ENCODE results near the gene KCNK18.

DNA sequence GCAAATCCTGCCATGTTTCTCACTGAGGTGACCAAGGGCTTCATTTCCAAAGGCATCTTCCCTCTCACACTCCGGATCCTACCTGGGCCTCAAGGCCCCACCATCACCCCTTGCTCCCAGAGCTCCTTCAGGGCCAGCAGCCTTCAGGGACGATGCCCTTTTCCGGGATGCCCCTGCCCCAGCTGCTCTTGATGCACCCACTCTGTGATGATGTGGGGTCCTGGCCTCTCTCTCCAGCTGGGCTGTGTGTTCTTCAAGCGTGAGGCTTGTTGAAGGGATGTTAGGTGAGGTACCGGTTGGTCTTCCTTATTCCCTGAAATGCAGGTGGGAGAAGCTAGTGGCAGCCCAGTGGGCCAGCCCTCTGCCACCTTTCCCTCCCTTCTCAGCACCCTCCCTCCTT lies 25.3 kb downstream of the KCNK18 start:
- TF ChIP-seq, protein P1, sequence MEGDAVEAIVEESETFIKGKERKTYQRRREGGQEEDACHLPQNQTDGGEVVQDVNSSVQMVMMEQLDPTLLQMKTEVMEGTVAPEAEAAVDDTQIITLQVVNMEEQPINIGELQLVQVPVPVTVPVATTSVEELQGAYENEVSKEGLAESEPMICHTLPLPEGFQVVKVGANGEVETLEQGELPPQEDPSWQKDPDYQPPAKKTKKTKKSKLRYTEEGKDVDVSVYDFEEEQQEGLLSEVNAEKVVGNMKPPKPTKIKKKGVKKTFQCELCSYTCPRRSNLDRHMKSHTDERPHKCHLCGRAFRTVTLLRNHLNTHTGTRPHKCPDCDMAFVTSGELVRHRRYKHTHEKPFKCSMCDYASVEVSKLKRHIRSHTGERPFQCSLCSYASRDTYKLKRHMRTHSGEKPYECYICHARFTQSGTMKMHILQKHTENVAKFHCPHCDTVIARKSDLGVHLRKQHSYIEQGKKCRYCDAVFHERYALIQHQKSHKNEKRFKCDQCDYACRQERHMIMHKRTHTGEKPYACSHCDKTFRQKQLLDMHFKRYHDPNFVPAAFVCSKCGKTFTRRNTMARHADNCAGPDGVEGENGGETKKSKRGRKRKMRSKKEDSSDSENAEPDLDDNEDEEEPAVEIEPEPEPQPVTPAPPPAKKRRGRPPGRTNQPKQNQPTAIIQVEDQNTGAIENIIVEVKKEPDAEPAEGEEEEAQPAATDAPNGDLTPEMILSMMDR (conservative IDR thresholded peaks at IDR 0.05; ENCODE audit: low read depth in 2 of 2) = no peak
- no peak for TF ChIP-seq EZH2 (IDR thresholded peaks at IDR 0.05; ENCODE audit: low read depth, unreplicated experiment)
- no peak for TF ChIP-seq POLR2AphosphoS5 (IDR thresholded peaks at IDR 0.05; ENCODE audit: low read depth)
- TF ChIP-seq ZNF331 (CRISPR knock-in tag; IDR thresholded peaks at IDR 0.05; ENCODE audit: low read depth) = no peak
- no peak for TF ChIP-seq REST (IDR thresholded peaks at IDR 0.05; ENCODE audit: unreplicated experiment)
- TF ChIP-seq, protein P2, sequence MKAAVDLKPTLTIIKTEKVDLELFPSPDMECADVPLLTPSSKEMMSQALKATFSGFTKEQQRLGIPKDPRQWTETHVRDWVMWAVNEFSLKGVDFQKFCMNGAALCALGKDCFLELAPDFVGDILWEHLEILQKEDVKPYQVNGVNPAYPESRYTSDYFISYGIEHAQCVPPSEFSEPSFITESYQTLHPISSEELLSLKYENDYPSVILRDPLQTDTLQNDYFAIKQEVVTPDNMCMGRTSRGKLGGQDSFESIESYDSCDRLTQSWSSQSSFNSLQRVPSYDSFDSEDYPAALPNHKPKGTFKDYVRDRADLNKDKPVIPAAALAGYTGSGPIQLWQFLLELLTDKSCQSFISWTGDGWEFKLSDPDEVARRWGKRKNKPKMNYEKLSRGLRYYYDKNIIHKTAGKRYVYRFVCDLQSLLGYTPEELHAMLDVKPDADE (IDR thresholded peaks at IDR 0.05) = no peak
- no peak for TF ChIP-seq JUNB (IDR thresholded peaks at IDR 0.05; ENCODE audit: unreplicated experiment)
- no peak for TF ChIP-seq EZH2phosphoT487 (IDR thresholded peaks at IDR 0.05; ENCODE audit: unreplicated experiment)
- no peak for TF ChIP-seq CREB1 (CRISPR knock-in tag; IDR thresholded peaks at IDR 0.05; ENCODE audit: low read depth)
- no peak for TF ChIP-seq NANOG (IDR thresholded peaks at IDR 0.05; ENCODE audit: borderline replicate concordance)
- TF ChIP-seq, protein P3, sequence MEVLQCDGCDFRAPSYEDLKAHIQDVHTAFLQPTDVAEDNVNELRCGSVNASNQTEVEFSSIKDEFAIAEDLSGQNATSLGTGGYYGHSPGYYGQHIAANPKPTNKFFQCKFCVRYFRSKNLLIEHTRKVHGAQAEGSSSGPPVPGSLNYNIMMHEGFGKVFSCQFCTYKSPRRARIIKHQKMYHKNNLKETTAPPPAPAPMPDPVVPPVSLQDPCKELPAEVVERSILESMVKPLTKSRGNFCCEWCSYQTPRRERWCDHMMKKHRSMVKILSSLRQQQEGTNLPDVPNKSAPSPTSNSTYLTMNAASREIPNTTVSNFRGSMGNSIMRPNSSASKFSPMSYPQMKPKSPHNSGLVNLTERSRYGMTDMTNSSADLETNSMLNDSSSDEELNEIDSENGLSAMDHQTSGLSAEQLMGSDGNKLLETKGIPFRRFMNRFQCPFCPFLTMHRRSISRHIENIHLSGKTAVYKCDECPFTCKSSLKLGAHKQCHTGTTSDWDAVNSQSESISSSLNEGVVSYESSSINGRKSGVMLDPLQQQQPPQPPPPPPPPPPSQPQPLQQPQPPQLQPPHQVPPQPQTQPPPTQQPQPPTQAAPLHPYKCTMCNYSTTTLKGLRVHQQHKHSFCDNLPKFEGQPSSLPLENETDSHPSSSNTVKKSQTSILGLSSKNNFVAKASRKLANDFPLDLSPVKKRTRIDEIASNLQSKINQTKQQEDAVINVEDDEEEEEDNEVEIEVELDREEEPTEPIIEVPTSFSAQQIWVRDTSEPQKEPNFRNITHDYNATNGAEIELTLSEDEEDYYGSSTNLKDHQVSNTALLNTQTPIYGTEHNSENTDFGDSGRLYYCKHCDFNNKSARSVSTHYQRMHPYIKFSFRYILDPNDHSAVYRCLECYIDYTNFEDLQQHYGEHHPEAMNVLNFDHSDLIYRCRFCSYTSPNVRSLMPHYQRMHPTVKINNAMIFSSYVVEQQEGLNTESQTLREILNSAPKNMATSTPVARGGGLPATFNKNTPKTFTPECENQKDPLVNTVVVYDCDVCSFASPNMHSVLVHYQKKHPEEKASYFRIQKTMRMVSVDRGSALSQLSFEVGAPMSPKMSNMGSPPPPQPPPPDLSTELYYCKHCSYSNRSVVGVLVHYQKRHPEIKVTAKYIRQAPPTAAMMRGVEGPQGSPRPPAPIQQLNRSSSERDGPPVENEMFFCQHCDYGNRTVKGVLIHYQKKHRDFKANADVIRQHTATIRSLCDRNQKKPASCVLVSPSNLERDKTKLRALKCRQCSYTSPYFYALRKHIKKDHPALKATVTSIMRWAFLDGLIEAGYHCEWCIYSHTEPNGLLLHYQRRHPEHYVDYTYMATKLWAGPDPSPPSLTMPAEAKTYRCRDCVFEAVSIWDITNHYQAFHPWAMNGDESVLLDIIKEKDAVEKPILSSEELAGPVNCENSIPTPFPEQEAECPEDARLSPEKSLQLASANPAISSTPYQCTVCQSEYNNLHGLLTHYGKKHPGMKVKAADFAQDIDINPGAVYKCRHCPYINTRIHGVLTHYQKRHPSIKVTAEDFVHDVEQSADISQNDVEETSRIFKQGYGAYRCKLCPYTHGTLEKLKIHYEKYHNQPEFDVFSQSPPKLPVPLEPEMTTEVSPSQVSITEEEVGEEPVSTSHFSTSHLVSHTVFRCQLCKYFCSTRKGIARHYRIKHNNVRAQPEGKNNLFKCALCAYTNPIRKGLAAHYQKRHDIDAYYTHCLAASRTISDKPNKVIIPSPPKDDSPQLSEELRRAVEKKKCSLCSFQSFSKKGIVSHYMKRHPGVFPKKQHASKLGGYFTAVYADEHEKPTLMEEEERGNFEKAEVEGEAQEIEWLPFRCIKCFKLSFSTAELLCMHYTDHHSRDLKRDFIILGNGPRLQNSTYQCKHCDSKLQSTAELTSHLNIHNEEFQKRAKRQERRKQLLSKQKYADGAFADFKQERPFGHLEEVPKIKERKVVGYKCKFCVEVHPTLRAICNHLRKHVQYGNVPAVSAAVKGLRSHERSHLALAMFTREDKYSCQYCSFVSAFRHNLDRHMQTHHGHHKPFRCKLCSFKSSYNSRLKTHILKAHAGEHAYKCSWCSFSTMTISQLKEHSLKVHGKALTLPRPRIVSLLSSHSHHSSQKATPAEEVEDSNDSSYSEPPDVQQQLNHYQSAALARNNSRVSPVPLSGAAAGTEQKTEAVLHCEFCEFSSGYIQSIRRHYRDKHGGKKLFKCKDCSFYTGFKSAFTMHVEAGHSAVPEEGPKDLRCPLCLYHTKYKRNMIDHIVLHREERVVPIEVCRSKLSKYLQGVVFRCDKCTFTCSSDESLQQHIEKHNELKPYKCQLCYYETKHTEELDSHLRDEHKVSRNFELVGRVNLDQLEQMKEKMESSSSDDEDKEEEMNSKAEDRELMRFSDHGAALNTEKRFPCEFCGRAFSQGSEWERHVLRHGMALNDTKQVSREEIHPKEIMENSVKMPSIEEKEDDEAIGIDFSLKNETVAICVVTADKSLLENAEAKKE (CRISPR knock-in tag; IDR thresholded peaks at IDR 0.05) = no peak
